Activated CD8-positive, alpha-beta T cell treated with anti-CD3 and anti-CD28 coated beads, Interleukin-2, amount 10 ng/mL, durations not matched to agents 7 days and 5 days (primary cell): ENCODE data around the gene WDPCP. TPM values are rescaled to one million over a fixed set of nuclear protein-coding genes. Genes with fewer than 3 reads are reported as not detected.
A peak's percentile ranks its signal among the peaks of the same experiment; 100 is the strongest.

Source experiments
- ATAC-seq: fragments of 150-1000 bp; cut with Tn5 transposase; one replicate; pipeline ENCODE4 v1.10.0; 2021; ENCODE audit warnings: moderate library complexity
- CTCF ChIA-PET: fragments of 350-600 bp; sonication (Branson Sonifier 250); formaldehyde crosslinking; loops from one replicate; lab custom pipeline; 2021; ENCODE audit warnings: antibody characterized with exemption; lab: Charles Lee
- POLR2A ChIA-PET: fragments of 350-600 bp; sonication (Branson Sonifier 250); formaldehyde crosslinking; loops from one replicate; lab custom pipeline; 2021; ENCODE audit warnings: antibody characterized with exemption; lab: Charles Lee
- DNase-seq: peaks from one replicate; pipeline ENCODE4 v3.0.0-alpha.2; 2020
- H3K27ac Mint-ChIP-seq: one replicate; pipeline ENCODE4 v1.8.0; 2021; ENCODE audit warnings: mild to moderate bottlenecking, mixed read lengths
- H3K27me3 Mint-ChIP-seq: one replicate; pipeline ENCODE4 v1.8.0; 2021; ENCODE audit warnings: low read depth, mixed read lengths
- H3K36me3 Mint-ChIP-seq: one replicate; pipeline ENCODE4 v1.8.0; 2021; ENCODE audit warnings: low read depth, mixed read lengths
- H3K4me1 Mint-ChIP-seq: one replicate; pipeline ENCODE4 v1.8.0; 2021; ENCODE audit warnings: low read depth, mixed read lengths
- H3K4me3 Mint-ChIP-seq: one replicate; pipeline ENCODE4 v1.8.0; 2021; ENCODE audit warnings: mild to moderate bottlenecking, mixed read lengths
- H3K9me3 Mint-ChIP-seq: one replicate; pipeline ENCODE4 v1.8.0; 2022; ENCODE audit warnings: mixed read lengths; ENCODE audit not compliant: insufficient read depth
- total RNA-seq, 2 experiments: library from RNA; stranded (reverse); gene quantifications; one replicate each; pipeline ENCODE4 v1.2.3, GENCODE V29; 2021

WDPCP gene
- total RNA-seq, 2 experiments from 2014 or later: 7.6 to 8.8 TPM

DNA sequence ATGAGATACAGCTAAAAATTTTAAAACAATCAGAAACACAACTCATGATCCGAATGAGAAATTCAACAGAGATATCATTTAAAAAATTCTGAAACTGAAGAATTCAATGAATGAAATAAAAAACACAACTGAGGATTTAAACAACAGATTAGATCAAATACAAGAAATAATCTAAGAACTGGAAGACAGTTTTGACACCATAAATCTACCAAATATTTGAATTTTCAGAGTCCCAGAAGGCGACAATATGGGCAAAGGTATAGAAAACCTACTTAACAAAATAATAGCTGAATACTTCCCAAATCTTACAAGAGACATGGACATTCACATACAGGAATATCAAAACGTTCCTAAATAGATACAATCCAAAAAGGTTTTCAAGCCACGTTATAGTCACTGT is 315.7 kb downstream of the WDPCP start:
- ChIA-PET POLR2A (no interaction called here), CTCF (no interaction called here)
- Mint-ChIP-seq H3K36me3 (no peaks in the 10 kb centered on the region), H3K4me1 (no peaks in the 10 kb centered on the region), H3K9me3 (peaks cover 15% of the 10 kb centered on the region), H3K27ac (no peak overlapping the region), H3K27me3 (no peaks in the 10 kb centered on the region), H3K4me3 (no peak overlapping the region)
- no peak for DNase-seq
- no peak for ATAC-seq

- Mint-ChIP-seq H3K4me3 (no peak overlapping the region), H3K27ac (no peak overlapping the region), H3K9me3 (peaks cover 15% of the 10 kb centered on the region), H3K27me3 (no peaks in the 10 kb centered on the region), H3K36me3 (no peaks in the 10 kb centered on the region), H3K4me1 (no peaks in the 10 kb centered on the region)
- no peak for ATAC-seq
- ChIA-PET CTCF (no interaction called here), POLR2A (no interaction called here)
- no peak for DNase-seq
These were observed 317.6 kb downstream of the WDPCP start for GRCh38 chr2:63270717-63271116.

- no peak for DNase-seq
- no peak for ATAC-seq
- H3K36me3 Mint-ChIP-seq: no peaks in the 10 kb centered on the region
- no peak overlapping the region for H3K4me3 Mint-ChIP-seq
- ChIA-PET CTCF (no interaction called here), POLR2A (no interaction called here)
- peaks cover 17% of the 10 kb centered on the region for H3K9me3 Mint-ChIP-seq
- H3K27me3 Mint-ChIP-seq: no peaks in the 10 kb centered on the region
- no peaks in the 10 kb centered on the region for H3K4me1 Mint-ChIP-seq
- H3K27ac Mint-ChIP-seq: no peak overlapping the region
These were observed 319.3 kb downstream of the WDPCP start for GRCh38 chr2:63268946-63269345.

DNA sequence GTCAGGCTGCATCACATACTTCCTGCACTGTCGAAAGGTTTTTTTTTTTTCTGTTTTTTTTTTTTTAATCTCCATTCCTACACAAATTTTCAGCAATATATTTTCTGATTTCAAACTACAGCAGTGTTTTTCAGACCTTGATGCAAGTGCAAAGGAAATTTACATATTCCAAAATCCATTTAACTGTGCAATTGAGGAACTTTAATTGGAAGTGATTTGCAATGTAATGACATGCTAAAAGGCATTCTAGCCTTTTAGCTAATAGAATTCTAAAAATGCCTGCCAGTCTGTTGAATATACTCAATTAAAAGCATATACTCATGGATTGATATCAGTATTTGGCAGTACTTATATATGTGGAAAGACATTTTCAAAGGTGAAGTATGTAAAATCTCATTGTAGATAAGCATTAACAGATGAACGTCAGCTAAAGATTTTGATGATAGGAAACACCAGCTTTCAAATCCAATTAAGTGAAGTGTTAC is 327.1 kb downstream of the WDPCP start:
- ATAC-seq: no peak
- CTCF ChIA-PET: no interaction called here
- peaks cover 7% of the 10 kb centered on the region for H3K9me3 Mint-ChIP-seq

DNA sequence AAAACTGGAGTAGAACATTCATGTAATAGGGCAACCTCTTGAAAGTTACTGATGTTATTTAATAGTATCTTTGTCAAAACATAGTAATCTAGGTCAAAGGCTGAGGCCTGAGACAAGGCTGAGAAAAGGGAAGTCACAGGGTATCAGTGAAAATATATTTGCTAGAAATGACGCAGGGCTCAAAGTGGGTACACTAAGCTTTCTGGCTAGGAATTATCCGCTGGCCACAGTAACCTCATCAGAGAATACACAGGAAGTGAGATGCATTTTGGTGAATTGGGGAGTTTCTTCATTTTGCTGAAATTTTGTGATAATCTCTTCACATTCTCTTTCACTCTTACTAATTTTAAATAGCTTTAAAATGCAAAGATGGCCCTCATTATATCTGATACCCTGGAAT is 330.8 kb downstream of the WDPCP start:
- ATAC-seq (peak; percentile 53), DNase-seq (peak; percentile 40)
- Mint-ChIP-seq H3K27ac (peak overlapping the region; percentile 14), H3K9me3 (peaks cover 3% of the 10 kb centered on the region), H3K4me3 (no peak overlapping the region), H3K36me3 (no peaks in the 10 kb centered on the region), H3K27me3 (no peaks in the 10 kb centered on the region), H3K4me1 (peaks cover 16% of the 10 kb centered on the region)
- ChIA-PET POLR2A (no interaction called here), CTCF (no interaction called here)

More for the DNA sequence above, 327.1 kb downstream of the WDPCP start:
- peaks cover 16% of the 10 kb centered on the region for H3K4me1 Mint-ChIP-seq
- no peaks in the 10 kb centered on the region for H3K27me3 Mint-ChIP-seq
- POLR2A ChIA-PET: no interaction called here
- H3K36me3 Mint-ChIP-seq: no peaks in the 10 kb centered on the region
- no peak overlapping the region for H3K27ac Mint-ChIP-seq
- no peak for DNase-seq
- H3K4me3 Mint-ChIP-seq: no peak overlapping the region

DNA sequence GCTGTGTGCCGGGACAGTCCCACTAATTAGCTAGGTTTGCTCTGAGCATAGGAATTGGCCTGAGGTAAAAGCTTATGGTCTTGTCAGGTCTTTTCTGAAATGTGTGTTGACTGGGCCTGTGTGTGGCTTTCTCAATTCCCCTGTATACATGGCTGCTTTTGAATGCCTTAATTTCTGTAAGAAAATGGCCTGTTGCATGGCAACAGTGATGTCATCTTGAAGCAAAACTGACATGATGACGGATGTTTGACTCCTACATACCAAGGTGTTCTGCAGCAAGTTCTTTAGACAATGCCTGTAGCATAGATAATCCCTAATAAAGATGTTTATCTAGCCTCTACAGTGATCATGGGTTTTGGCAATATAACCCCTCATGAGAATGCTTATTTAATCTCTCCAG is 339.1 kb downstream of the WDPCP start:
- Mint-ChIP-seq H3K4me3 (no peak overlapping the region), H3K4me1 (peaks cover 4% of the 10 kb centered on the region), H3K27ac (no peak overlapping the region), H3K9me3 (peaks cover 6% of the 10 kb centered on the region), H3K36me3 (no peaks in the 10 kb centered on the region), H3K27me3 (no peaks in the 10 kb centered on the region)
- POLR2A ChIA-PET: no interaction called here
- ATAC-seq (no peak), DNase-seq (no peak)
- CTCF ChIA-PET: no interaction called here

GRCh38 chr2:63242747-63243146 is 345.5 kb downstream of the WDPCP start:
- Mint-ChIP-seq H3K9me3 (peaks cover 5% of the 10 kb centered on the region), H3K36me3 (no peaks in the 10 kb centered on the region), H3K27ac (no peak overlapping the region), H3K4me1 (no peaks in the 10 kb centered on the region), H3K4me3 (no peak overlapping the region), H3K27me3 (no peaks in the 10 kb centered on the region)
- DNase-seq: no peak
- CTCF ChIA-PET: no interaction called here
- no peak for ATAC-seq
- POLR2A ChIA-PET: no interaction called here

DNA sequence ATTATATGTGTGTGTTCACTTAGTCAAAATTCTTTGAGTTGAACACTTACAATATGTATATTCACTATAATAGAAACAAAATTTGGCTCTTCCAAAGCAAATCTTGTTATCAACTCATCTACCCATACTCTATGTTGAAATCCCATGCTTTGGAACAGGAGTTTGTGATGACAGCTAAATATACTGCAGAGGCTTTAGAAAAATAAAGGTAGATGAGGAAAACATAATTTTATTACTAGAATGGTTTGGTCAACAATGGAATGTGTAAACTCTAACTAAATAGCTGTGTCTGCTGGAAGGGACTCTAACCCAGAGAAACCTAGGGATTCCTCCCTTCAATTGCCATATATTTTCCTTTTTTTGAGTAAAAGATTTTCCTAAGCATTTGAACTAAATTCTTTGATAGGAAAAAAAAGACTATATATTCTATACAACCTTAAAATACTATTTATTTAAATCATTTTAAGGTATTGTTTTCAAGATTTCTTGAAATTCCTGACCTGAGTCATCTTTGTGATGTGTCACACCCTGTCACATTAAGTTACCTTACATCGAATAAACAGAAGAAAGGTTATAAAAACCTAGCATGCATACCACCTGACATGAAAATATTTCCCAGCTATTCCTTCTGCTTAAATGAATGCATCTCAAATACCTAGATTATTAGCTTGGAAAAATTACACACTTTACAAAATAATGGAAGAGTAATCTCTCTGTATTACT is 362.2 kb downstream of the WDPCP start:
- POLR2A ChIA-PET: no interaction called here
- H3K4me3 Mint-ChIP-seq: no peak overlapping the region
- no peaks in the 10 kb centered on the region for H3K9me3 Mint-ChIP-seq
- no peaks in the 10 kb centered on the region for H3K36me3 Mint-ChIP-seq
- DNase-seq (no peak), ATAC-seq (no peak)
- CTCF ChIA-PET: no interaction called here
- H3K27me3 Mint-ChIP-seq: no peaks in the 10 kb centered on the region
- H3K4me1 Mint-ChIP-seq: no peaks in the 10 kb centered on the region
- no peak overlapping the region for H3K27ac Mint-ChIP-seq

GRCh38 chr2:63218800-63219526 is 369.3 kb downstream of the WDPCP start:
- H3K27me3 Mint-ChIP-seq: no peaks in the 10 kb centered on the region
- ChIA-PET CTCF (no interaction called here), POLR2A (no interaction called here)
- H3K36me3 Mint-ChIP-seq: no peaks in the 10 kb centered on the region
- no peaks in the 10 kb centered on the region for H3K4me1 Mint-ChIP-seq
- no peaks in the 10 kb centered on the region for H3K9me3 Mint-ChIP-seq
- no peak for ATAC-seq
- no peak for DNase-seq
- no peak overlapping the region for H3K27ac Mint-ChIP-seq
- no peak overlapping the region for H3K4me3 Mint-ChIP-seq

DNA sequence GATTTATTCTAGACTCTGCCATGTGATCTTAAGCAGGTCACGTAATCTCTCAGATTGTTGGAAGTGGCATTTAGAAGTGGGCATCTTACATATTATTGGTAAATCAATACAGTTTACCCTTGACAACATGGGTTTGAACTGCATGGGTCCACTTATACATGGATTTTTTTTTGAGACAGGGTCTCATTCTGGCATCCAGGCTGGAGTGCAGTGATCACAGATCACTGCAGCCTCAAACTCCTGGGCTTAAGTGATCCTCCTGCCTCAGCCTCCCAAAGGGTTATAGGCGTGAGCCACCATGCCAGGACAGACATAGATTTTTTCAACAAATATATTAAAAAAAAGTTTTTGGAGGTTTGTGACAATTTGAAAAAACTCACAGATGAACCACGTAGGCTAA is 393.0 kb downstream of the WDPCP start:
- H3K4me1 Mint-ChIP-seq: no peaks in the 10 kb centered on the region
- no peak overlapping the region for H3K4me3 Mint-ChIP-seq
- CTCF ChIA-PET: no interaction called here
- DNase-seq (no peak), ATAC-seq (no peak)
- no peaks in the 10 kb centered on the region for H3K9me3 Mint-ChIP-seq
- H3K27me3 Mint-ChIP-seq: no peaks in the 10 kb centered on the region
- no peaks in the 10 kb centered on the region for H3K36me3 Mint-ChIP-seq
- no peak overlapping the region for H3K27ac Mint-ChIP-seq
- POLR2A ChIA-PET: no interaction called here

DNA sequence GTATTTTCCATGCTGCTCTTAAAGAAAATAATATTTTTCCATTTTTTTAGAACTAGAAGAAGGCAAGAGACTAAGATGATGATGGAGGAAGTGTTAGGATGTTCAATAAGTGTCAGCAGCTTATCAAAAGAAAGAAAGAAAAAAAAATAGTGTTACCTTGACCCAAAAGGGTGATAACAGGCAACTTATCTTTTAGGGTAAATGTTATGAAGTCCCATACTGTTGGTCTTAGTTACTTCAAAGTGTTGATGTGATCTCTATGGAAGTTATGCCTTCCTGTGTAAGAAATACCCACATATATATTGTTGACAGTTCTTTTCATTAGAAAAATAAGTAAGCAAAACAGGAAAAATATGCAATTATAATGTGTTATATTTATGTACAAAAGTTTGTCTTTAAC is 394.1 kb downstream of the WDPCP start:
- ATAC-seq: no peak
- Mint-ChIP-seq H3K36me3 (no peaks in the 10 kb centered on the region), H3K27me3 (no peaks in the 10 kb centered on the region), H3K4me1 (no peaks in the 10 kb centered on the region), H3K9me3 (no peaks in the 10 kb centered on the region), H3K27ac (no peak overlapping the region), H3K4me3 (no peak overlapping the region)
- DNase-seq: no peak
- CTCF ChIA-PET: no interaction called here
- POLR2A ChIA-PET: no interaction called here

- H3K9me3 Mint-ChIP-seq: peaks cover 3% of the 10 kb centered on the region
- H3K4me1 Mint-ChIP-seq: no peaks in the 10 kb centered on the region
- ChIA-PET POLR2A (no interaction called here), CTCF (no interaction called here)
- no peak overlapping the region for H3K27ac Mint-ChIP-seq
- no peak for DNase-seq
- H3K36me3 Mint-ChIP-seq: no peaks in the 10 kb centered on the region
- no peak overlapping the region for H3K4me3 Mint-ChIP-seq
- no peaks in the 10 kb centered on the region for H3K27me3 Mint-ChIP-seq
- ATAC-seq: no peak
These were observed 395.1 kb downstream of the WDPCP start for GRCh38 chr2:63192889-63193774.
